Liver (tissue), 2 donors: ENCODE results near the gene IRF4.

Experiments used
- REST ChIP-seq: IDR thresholded peaks from 2 replicates; pipeline ENCODE4 v1.6.1; 2016; ENCODE audit warnings: antibody characterized with exemption, mild to moderate bottlenecking
- TF ChIP-seq, protein P1 (sequence below): fragments of 150-350 bp; IDR thresholded peaks from 2 replicates; pipeline ENCODE4 v1.5.1; 2017; ENCODE audit warnings: improper control_type of control experiment, low read depth, low read length; ENCODE audit not compliant: missing input control
- donor health status: healthy.

- TF ChIP-seq, protein P1, sequence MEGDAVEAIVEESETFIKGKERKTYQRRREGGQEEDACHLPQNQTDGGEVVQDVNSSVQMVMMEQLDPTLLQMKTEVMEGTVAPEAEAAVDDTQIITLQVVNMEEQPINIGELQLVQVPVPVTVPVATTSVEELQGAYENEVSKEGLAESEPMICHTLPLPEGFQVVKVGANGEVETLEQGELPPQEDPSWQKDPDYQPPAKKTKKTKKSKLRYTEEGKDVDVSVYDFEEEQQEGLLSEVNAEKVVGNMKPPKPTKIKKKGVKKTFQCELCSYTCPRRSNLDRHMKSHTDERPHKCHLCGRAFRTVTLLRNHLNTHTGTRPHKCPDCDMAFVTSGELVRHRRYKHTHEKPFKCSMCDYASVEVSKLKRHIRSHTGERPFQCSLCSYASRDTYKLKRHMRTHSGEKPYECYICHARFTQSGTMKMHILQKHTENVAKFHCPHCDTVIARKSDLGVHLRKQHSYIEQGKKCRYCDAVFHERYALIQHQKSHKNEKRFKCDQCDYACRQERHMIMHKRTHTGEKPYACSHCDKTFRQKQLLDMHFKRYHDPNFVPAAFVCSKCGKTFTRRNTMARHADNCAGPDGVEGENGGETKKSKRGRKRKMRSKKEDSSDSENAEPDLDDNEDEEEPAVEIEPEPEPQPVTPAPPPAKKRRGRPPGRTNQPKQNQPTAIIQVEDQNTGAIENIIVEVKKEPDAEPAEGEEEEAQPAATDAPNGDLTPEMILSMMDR = no peak
- no peak for TF ChIP-seq REST
Measured at GRCh38 chr6:360764-361373, 30.7 kb upstream of the IRF4 start.
